CD14-positive monocyte (primary cell): ENCODE data around the gene MINDY3. TPM values are rescaled to one million over a fixed set of nuclear protein-coding genes. Genes with fewer than 3 reads are reported as not detected.
"Not testable (repeated sequence)": the region's sequence is repeated elsewhere in the genome, so short reads cannot be mapped to it uniquely, and the experiment has no call there.

Experiments used
- DNase-seq, 3 donors: peaks; one replicate each; pipeline ENCODE4 v3.0.0-alpha.2; 2011 to 2022
- H2AFZ ChIP-seq: 2 replicates; pipeline ENCODE4 v1.6.0; 2012; ENCODE audit warnings: mild to moderate bottlenecking, low read depth, low read length, inconsistent platforms; ENCODE audit not compliant: insufficient read depth, poor library complexity, severe bottlenecking
- H3K27ac ChIP-seq, 2 donors: 1 replicate in 1 of 2; 2 replicates in 1 of 2; pipeline ENCODE4 v1.5.1; 2012 to 2013; ENCODE audit warnings: low read length in 2 of 2, control low read depth in 1 of 2, inconsistent platforms in 1 of 2, low read depth in 1 of 2, mild to moderate bottlenecking in 1 of 2
- H3K27me3 ChIP-seq, 2 donors: one replicate each; pipeline versions ENCODE4 v1.6.0 to v1.6.1; 2011 to 2013; ENCODE audit warnings: low read length in 2 of 2; ENCODE audit not compliant: control insufficient read depth in 2 of 2, insufficient read depth in 2 of 2
- H3K36me3 ChIP-seq, 2 donors: replicated peaks in 1 of 2; 1 replicate in 1 of 2; 2 replicates in 1 of 2; pipeline versions ENCODE4 v1.5.1 to v1.6.1; 2012 to 2013; ENCODE audit warnings: low read length in 2 of 2, control low read depth in 1 of 2, inconsistent platforms in 1 of 2, mild to moderate bottlenecking in 1 of 2; ENCODE audit not compliant: insufficient read depth in 2 of 2, control insufficient read depth in 1 of 2
- H3K4me1 ChIP-seq, 2 donors: 1 replicate in 1 of 2; 2 replicates in 1 of 2; pipeline versions ENCODE4 v1.5.1 to v1.6.1; 2012 to 2013; ENCODE audit warnings: low read length in 2 of 2, control low read depth in 1 of 2, inconsistent platforms in 1 of 2, mild to moderate bottlenecking in 1 of 2, moderate library complexity in 1 of 2; ENCODE audit not compliant: insufficient read depth in 2 of 2, control insufficient read depth in 1 of 2
- H3K4me2 ChIP-seq: replicated peaks from 2 replicates; pipeline ENCODE3; 2012; ENCODE audit warnings: low read length, moderate library complexity, mild to moderate bottlenecking; ENCODE audit not compliant: poor library complexity, severe bottlenecking; ENCODE audit errors: extremely low read depth
- H3K4me3 ChIP-seq, 3 experiments: fragments of 200-600 bp in 1 of 3; sonication (generic) in 1 of 3; replicated peaks in 1 of 3; 1 replicate in 2 of 3; 2 replicates in 1 of 3; pipeline ENCODE4 v1.5.1; 2011 to 2013; ENCODE audit warnings: low read length in 3 of 3, mild to moderate bottlenecking in 3 of 3, control low read depth in 2 of 3, low read depth in 2 of 3, inconsistent platforms in 1 of 3, moderate library complexity in 1 of 3
- H3K79me2 ChIP-seq: 2 replicates; pipeline ENCODE4 v1.6.0; 2012; ENCODE audit warnings: mild to moderate bottlenecking, control low read depth, inconsistent platforms, low read length, moderate library complexity; ENCODE audit not compliant: insufficient read depth
- H3K9ac ChIP-seq: 2 replicates; pipeline ENCODE4 v1.6.0; 2017; ENCODE audit warnings: low read length, mild to moderate bottlenecking; ENCODE audit not compliant: insufficient read depth, poor library complexity, severe bottlenecking
- H3K9me3 ChIP-seq, 2 donors: replicated peaks in 1 of 2; 1 replicate in 1 of 2; 2 replicates in 1 of 2; pipeline versions ENCODE4 v1.5.1 to v1.6.1; 2012 to 2013; ENCODE audit warnings: low read length in 2 of 2, control low read depth in 1 of 2; ENCODE audit not compliant: control insufficient read depth in 1 of 2, insufficient read depth in 1 of 2
- H4K20me1 ChIP-seq: 2 replicates; pipeline ENCODE4 v1.6.0; 2012; ENCODE audit warnings: mild to moderate bottlenecking, low read length, control low read depth, moderate library complexity; ENCODE audit not compliant: insufficient read depth
- H3K27ac Mint-ChIP-seq, 7 donors: one replicate each; pipeline ENCODE4 v1.8.0; 2020; ENCODE audit warnings: mild to moderate bottlenecking in 7 of 7, mixed read lengths in 7 of 7, moderate library complexity in 6 of 7, inconsistent platforms in 2 of 7
- H3K27me3 Mint-ChIP-seq, 3 donors: one replicate each; pipeline ENCODE4 v1.8.0; 2021 to 2022; ENCODE audit warnings: low read depth in 3 of 3, mild to moderate bottlenecking in 3 of 3, mixed read lengths in 3 of 3, moderate library complexity in 3 of 3, inconsistent platforms in 1 of 3
- H3K36me3 Mint-ChIP-seq, 2 donors: one replicate each; pipeline ENCODE4 v1.8.0; 2020; ENCODE audit warnings: mixed read lengths in 2 of 2, inconsistent platforms in 1 of 2, mild to moderate bottlenecking in 1 of 2
- H3K4me1 Mint-ChIP-seq: one replicate; pipeline ENCODE4 v1.8.0; 2020; ENCODE audit warnings: mild to moderate bottlenecking, mixed read lengths
- H3K4me3 Mint-ChIP-seq, 2 donors: one replicate each; pipeline ENCODE4 v1.8.0; 2020; ENCODE audit warnings: mild to moderate bottlenecking in 2 of 2, mixed read lengths in 2 of 2, moderate library complexity in 1 of 2
- H3K9me3 Mint-ChIP-seq, 7 donors: one replicate each; pipeline ENCODE4 v1.8.0; 2020 to 2022; ENCODE audit warnings: mixed read lengths in 7 of 7, mild to moderate bottlenecking in 6 of 7, moderate library complexity in 6 of 7, inconsistent platforms in 2 of 7
- WGBS: methylation state at CpG from one replicate; pipeline ENCODE4 v1.1.5; 2013; ENCODE audit warnings: missing lambda C conversion rate; ENCODE audit not compliant: insufficient coverage; 5-methylcytosine and 5-hydroxymethylcytosine counted together
- intact Hi-C, 2 donors: fragments of 100-400 bp; cut with micrococcal nuclease; formaldehyde crosslinking; loops; one replicate each; pipeline versions ENCODE4 v1.15.0 to v1.15.1; 2023
- polyA plus RNA-seq, 3 donors: library from polyadenylated mRNA; depleted of rRNA in 1 of 3; unstranded in 2 of 3; stranded (reverse) in 1 of 3; fragments of 300-500 nt in 2 of 3; fragments of >200 nt in 1 of 3; fragmentation: Illumina TruSeq in 2 of 3; gene quantifications; 1 replicate in 2 of 3; 2 replicates in 1 of 3; pipeline ENCODE4 v1.2.3, GENCODE V29; 2012 to 2021
- TF ChIP-seq, protein P1 (sequence below): fragments of 200-600 bp; IDR thresholded peaks from one replicate; pipeline ENCODE4 v1.8.0; 2022; ENCODE audit warnings: antibody characterized with exemption, mild to moderate bottlenecking

The MINDY3 gene
- polyA plus RNA-seq, 3 donors = 2.4 to 14.8 (median 4.4) TPM

DNA sequence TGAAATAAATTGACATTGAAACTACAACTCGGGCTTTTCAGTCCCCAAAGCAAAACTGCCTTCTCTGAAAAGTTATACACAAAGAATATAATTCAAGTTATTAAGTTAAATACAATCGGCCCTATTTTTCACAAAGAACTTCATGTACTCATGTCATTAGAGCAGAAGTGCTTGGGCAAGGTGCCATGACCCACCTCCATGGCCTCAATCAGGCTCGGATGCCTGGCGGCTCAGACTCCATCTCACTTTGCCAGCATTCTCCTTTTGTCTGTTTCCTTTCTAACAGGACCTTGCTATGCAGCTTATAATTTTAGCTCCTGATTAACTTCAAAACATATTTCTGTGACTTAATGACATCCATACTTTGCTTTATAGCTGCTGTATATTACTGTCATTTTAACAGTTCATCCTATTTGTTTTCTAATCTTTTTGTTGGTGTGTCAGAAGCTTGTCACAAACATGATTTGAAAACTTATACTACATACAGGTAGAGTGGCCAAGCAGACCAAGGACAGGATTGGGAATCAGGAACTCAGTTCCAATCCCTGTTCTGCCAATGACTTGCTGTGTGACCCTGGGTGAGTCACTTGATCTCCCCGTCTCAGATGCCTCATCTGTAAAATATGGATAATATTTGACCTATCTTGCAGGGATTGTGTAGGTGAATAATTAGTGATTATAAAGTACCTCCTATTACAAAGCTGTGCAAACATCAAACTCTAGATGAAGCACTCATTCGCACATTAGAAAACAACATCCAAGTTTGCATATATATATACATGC lies 79.8 kb downstream of the MINDY3 start:
- TF ChIP-seq, protein P1, sequence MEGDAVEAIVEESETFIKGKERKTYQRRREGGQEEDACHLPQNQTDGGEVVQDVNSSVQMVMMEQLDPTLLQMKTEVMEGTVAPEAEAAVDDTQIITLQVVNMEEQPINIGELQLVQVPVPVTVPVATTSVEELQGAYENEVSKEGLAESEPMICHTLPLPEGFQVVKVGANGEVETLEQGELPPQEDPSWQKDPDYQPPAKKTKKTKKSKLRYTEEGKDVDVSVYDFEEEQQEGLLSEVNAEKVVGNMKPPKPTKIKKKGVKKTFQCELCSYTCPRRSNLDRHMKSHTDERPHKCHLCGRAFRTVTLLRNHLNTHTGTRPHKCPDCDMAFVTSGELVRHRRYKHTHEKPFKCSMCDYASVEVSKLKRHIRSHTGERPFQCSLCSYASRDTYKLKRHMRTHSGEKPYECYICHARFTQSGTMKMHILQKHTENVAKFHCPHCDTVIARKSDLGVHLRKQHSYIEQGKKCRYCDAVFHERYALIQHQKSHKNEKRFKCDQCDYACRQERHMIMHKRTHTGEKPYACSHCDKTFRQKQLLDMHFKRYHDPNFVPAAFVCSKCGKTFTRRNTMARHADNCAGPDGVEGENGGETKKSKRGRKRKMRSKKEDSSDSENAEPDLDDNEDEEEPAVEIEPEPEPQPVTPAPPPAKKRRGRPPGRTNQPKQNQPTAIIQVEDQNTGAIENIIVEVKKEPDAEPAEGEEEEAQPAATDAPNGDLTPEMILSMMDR = no peak
- WGBS = 100% methylated on average over 2 of the region's 6 CpGs
- H3K36me3 ChIP-seq = peaks cover 54 to 83% of the 10 kb centered on the region in 2 donors
- DNase-seq = no peak
- no peak overlapping the region for H3K27ac Mint-ChIP-seq
- no peaks in the 10 kb centered on the region for H3K4me1 Mint-ChIP-seq
- H3K79me2 ChIP-seq = no peaks in the 10 kb centered on the region
- peaks cover 0 to 4% (median 0%) of the 10 kb centered on the region in 7 donors for H3K9me3 Mint-ChIP-seq
- no peaks in the 10 kb centered on the region for H3K9me3 ChIP-seq
- H3K27ac ChIP-seq = no peak overlapping the region
- H3K4me3 ChIP-seq = no peak overlapping the region
- H3K4me2 ChIP-seq = no peak overlapping the region
- no peaks in the 10 kb centered on the region for H3K27me3 ChIP-seq
- H3K4me1 ChIP-seq = no peaks in the 10 kb centered on the region
- no peak overlapping the region for H3K4me3 Mint-ChIP-seq
- intact Hi-C loops = no loop called here
- H3K36me3 Mint-ChIP-seq = peaks cover 74 to 82% of the 10 kb centered on the region in 2 donors
- H3K27me3 Mint-ChIP-seq = no peaks in the 10 kb centered on the region
- H4K20me1 ChIP-seq = no peaks in the 10 kb centered on the region
- H3K9ac ChIP-seq = no peak overlapping the region
- no peak overlapping the region for H2AFZ ChIP-seq

DNA sequence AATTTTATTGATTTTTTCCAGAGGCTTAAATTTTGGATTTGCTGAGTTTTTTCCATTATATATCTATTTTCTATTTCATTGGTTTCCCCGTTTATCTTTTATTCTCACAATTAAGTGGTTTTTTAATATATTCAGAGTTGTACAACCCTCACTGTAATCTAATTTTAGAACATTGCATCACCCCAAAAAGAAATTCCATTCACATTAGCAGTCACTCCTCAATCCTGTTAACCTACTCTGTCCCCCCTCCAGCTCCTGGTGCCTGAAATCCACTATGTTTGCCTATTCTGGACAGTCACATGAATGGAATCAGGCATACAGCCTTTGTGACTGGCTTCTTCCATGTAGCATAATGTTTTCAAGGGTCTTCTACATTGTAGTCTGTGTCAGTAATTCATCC lies 84.8 kb downstream of the MINDY3 start:
- Histone ChIP-seq H4K20me1 (no peaks in the 10 kb centered on the region), H3K9me3 (no peaks in the 10 kb centered on the region), H2AFZ (no peak overlapping the region), H3K4me2 (no peak overlapping the region), H3K9ac (no peak overlapping the region), H3K36me3 (peaks cover 24 to 36% of the 10 kb centered on the region in 2 donors), H3K4me1 (no peaks in the 10 kb centered on the region), H3K27me3 (no peaks in the 10 kb centered on the region), H3K4me3 (no peak overlapping the region), H3K27ac (no peak overlapping the region), H3K79me2 (no peaks in the 10 kb centered on the region)
- TF ChIP-seq, protein P1 = no peak
- no CpG with 5 or more reads among the region's 1 CpG for WGBS
- H3K9me3 Mint-ChIP-seq = peaks cover 0 to 6% (median 3%) of the 10 kb centered on the region in 7 donors
- DNase-seq = no peak
- no peak overlapping the region for H3K4me3 Mint-ChIP-seq
- no peaks in the 10 kb centered on the region for H3K27me3 Mint-ChIP-seq
- H3K27ac Mint-ChIP-seq = no peak overlapping the region
- intact Hi-C loops = no loop called here
- H3K36me3 Mint-ChIP-seq = peaks cover 42 to 46% of the 10 kb centered on the region in 2 donors
- no peaks in the 10 kb centered on the region for H3K4me1 Mint-ChIP-seq

GRCh38 chr10:15774534-15774933 lies 85.8 kb downstream of the MINDY3 start:
- not testable (repeated sequence) for H3K4me1 ChIP-seq, H3K27me3 Mint-ChIP-seq

More at GRCh38 chr10:15774534-15774933, 85.8 kb downstream of the MINDY3 start:
- H3K9me3 Mint-ChIP-seq, H3K27me3 ChIP-seq, DNase-seq, H3K27ac Mint-ChIP-seq, H3K4me3 ChIP-seq, H2AFZ ChIP-seq, H3K4me2 ChIP-seq, H3K4me1 Mint-ChIP-seq, intact Hi-C loops, H3K9me3 ChIP-seq, H3K79me2 ChIP-seq, H3K27ac ChIP-seq, H3K4me3 Mint-ChIP-seq, H4K20me1 ChIP-seq, H3K9ac ChIP-seq: not testable (repeated sequence)
- WGBS = 100% methylated on average over 1 of the region's 4 CpGs
- H3K36me3 Mint-ChIP-seq = peaks cover 37 to 39% of the 10 kb centered on the region in 2 donors
- H3K36me3 ChIP-seq = peaks cover 19 to 27% of the 10 kb centered on the region in 2 donors
